ENCODE results near the gene P2RX4. TPM values are rescaled to one million over a fixed set of nuclear protein-coding genes. Genes with fewer than 3 reads are reported as not detected.

P2RX4 gene
- total RNA-seq, 4 donors from 2014 or later, result 20.1 to 57.2 (median 33.6) TPM

DNA sequence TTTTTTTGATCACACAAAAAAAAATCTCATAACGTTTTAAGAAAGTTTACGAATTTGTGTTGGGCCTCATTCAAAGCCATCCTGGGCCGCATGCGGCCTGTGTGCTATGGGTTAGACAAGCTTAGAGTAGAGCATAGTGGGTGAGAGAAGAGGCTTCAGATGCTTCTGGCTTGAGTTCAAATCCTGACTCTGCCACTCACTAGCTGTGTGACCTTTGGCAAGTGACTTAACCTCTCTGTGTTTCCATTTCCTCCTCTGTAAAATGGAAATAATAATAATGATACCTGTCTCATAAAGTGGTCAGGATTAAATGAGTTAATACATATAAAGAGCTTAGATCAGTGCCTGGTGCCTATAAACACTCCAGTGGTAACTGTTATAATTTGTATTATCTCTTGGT lies 6.2 kb downstream of the P2RX4 start:
- TF ChIP-seq POLR2A (IDR thresholded peaks at IDR 0.05), result no peak
- no peak for TF ChIP-seq CTCF (IDR thresholded peaks at IDR 0.05)
- no peak for TF ChIP-seq EP300 (IDR thresholded peaks at IDR 0.05)
- Histone ChIP-seq H3K4me1 (peaks cover 0 to 22% (median 13%) of the 10 kb centered on the region in 4 donors), H3K27me3 (no peaks in the 10 kb centered on the region), H3K36me3 (peaks cover 0 to 48% (median 10%) of the 10 kb centered on the region in 3 donors), H3K27ac (no peak overlapping the region), H3K9me3 (no peaks in the 10 kb centered on the region), H3K4me3 (no peak overlapping the region)
- DNase-seq (ENCODE audit: low spot score in 2 of 2), result no peak
- WGBS, 2 donors, result 87 to 89% methylated on average over 4 of the region's 4 CpGs

DNA sequence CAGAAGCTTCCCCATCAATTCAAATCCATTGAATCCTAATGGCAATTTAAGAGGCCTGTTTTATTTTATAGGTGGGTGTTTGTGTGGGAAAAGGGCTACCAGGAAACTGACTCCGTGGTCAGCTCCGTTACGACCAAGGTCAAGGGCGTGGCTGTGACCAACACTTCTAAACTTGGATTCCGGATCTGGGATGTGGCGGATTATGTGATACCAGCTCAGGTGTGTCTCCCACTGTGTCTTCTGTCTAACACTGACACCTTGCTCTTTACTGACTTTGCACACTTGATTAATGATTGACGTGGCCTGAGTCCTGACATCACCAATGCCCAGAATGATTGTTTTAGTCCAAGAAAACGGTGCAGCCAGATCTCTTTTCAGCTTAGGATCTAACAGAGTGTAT lies 7.1 kb downstream of the P2RX4 start:
- WGBS, 2 donors, result 79 to 93% methylated on average over 8 of the region's 8 CpGs
- peak overlapping the region in 1 of 4 donors; percentile 44 for H3K27ac ChIP-seq

GRCh38 chr12:121217761-121218160 lies 7.8 kb downstream of the P2RX4 start:
- 85 to 88% methylated on average over 5 of the region's 5 CpGs for WGBS, 2 donors
- peaks cover 0 to 63% (median 10%) of the 10 kb centered on the region in 3 donors for H3K36me3 ChIP-seq
- peaks cover 0 to 19% (median 9%) of the 10 kb centered on the region in 4 donors for H3K4me1 ChIP-seq
- TF ChIP-seq POLR2A (IDR thresholded peaks at IDR 0.05), result no peak
- TF ChIP-seq CTCF (IDR thresholded peaks at IDR 0.05), result no peak
- no peak for TF ChIP-seq EP300 (IDR thresholded peaks at IDR 0.05)
- no peaks in the 10 kb centered on the region for H3K27me3 ChIP-seq
- no peak for DNase-seq (ENCODE audit: low spot score in 2 of 2)
- no peak overlapping the region for H3K4me3 ChIP-seq
- no peaks in the 10 kb centered on the region for H3K9me3 ChIP-seq
- peak overlapping the region in 1 of 4 donors; percentile 44 for H3K27ac ChIP-seq

More for the DNA sequence above, 7.1 kb downstream of the P2RX4 start:
- no peaks in the 10 kb centered on the region for H3K27me3 ChIP-seq
- DNase-seq (ENCODE audit: low spot score in 2 of 2), result no peak
- no peaks in the 10 kb centered on the region for H3K9me3 ChIP-seq
- H3K4me3 ChIP-seq, result no peak overlapping the region
- peaks cover 0 to 19% (median 9%) of the 10 kb centered on the region in 4 donors for H3K4me1 ChIP-seq
- peaks cover 0 to 58% (median 10%) of the 10 kb centered on the region in 3 donors for H3K36me3 ChIP-seq
- TF ChIP-seq POLR2A (IDR thresholded peaks at IDR 0.05) (no peak), EP300 (IDR thresholded peaks at IDR 0.05) (no peak), CTCF (IDR thresholded peaks at IDR 0.05) (no peak)

GRCh38 chr12:121218588-121219352 lies 8.8 kb downstream of the P2RX4 start:
- H3K27me3 ChIP-seq, result no peaks in the 10 kb centered on the region
- WGBS, 2 donors, result 86 to 88% methylated on average over 18 of the region's 18 CpGs
- H3K36me3 ChIP-seq, result peaks cover 0 to 65% (median 10%) of the 10 kb centered on the region in 3 donors

More at GRCh38 chr12:121218588-121219352, 8.8 kb downstream of the P2RX4 start:
- peak overlapping the region in 1 of 4 donors; percentile 34 for H3K27ac ChIP-seq
- TF ChIP-seq POLR2A (IDR thresholded peaks at IDR 0.05) (no peak), CTCF (IDR thresholded peaks at IDR 0.05) (no peak), EP300 (IDR thresholded peaks at IDR 0.05) (no peak)
- peaks cover 0 to 19% (median 6%) of the 10 kb centered on the region in 4 donors for H3K4me1 ChIP-seq
- no peaks in the 10 kb centered on the region for H3K9me3 ChIP-seq
- H3K4me3 ChIP-seq, result no peak overlapping the region
- DNase-seq (ENCODE audit: low spot score in 2 of 2), result no peak

Measured in tibial nerve (tissue), 4 donors.